GM23248 (cell line): ENCODE measurements around the gene TRRAP.

Experiments used
- EZH2 ChIP-seq: fragments of 200-600 bp; sonication (generic); IDR thresholded peaks from 2 replicates; pipeline ENCODE4 v1.6.1; 2018; ENCODE audit warnings: antibody characterized with exemption, mild to moderate bottlenecking; ENCODE audit not compliant: insufficient read depth, poor library complexity, severe bottlenecking
- EZH2phosphoT487 ChIP-seq: fragments of 200-600 bp; sonication (generic); IDR thresholded peaks from 2 replicates; pipeline ENCODE4 v1.6.1; 2018; ENCODE audit warnings: antibody characterized with exemption, moderate library complexity, mild to moderate bottlenecking, low read depth; ENCODE audit not compliant: insufficient read depth

GRCh38 chr7:98970016-98970615 lies 91.8 kb downstream of the TRRAP start:
- TF ChIP-seq EZH2phosphoT487 (no peak), EZH2 (no peak)
